Measurements from ENCODE around the gene CDYL.

DNA sequence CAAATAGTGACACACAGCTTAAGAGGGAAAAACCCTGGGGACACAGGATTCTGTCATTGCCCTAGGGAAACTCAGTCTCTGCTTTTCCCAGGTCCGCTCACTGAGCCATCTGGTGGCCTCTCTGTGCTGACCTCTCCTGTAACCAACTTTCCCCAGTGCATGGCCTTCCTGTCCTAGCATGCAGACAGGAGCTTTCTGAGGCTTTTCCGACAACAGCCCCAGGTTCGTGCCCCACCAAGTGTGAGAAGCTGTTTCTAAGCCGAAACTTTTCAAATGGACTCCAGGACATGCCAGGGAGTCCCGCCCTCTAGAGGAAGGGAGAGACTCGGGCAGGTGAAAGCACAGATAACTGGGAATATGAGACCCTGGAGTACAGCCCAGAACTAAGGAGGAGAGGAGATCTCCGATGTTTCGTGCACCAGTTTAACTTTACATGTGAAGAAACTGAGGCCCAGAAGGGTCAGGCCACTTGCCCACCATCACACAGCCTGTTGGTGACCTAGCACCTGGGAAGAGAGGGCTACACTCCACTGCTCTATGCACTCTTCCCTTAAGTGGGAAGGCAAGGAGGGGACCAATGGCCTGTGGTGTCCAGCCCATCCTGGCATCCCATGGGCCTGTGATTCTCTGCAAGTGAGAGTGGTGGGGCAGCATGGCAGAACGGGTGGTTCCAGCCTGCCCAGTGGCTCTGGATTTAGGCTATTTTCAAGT, 181.5 kb downstream of the CDYL start:
- TF ChIP-seq, protein P1, sequence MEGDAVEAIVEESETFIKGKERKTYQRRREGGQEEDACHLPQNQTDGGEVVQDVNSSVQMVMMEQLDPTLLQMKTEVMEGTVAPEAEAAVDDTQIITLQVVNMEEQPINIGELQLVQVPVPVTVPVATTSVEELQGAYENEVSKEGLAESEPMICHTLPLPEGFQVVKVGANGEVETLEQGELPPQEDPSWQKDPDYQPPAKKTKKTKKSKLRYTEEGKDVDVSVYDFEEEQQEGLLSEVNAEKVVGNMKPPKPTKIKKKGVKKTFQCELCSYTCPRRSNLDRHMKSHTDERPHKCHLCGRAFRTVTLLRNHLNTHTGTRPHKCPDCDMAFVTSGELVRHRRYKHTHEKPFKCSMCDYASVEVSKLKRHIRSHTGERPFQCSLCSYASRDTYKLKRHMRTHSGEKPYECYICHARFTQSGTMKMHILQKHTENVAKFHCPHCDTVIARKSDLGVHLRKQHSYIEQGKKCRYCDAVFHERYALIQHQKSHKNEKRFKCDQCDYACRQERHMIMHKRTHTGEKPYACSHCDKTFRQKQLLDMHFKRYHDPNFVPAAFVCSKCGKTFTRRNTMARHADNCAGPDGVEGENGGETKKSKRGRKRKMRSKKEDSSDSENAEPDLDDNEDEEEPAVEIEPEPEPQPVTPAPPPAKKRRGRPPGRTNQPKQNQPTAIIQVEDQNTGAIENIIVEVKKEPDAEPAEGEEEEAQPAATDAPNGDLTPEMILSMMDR (IDR thresholded peaks at IDR 0.05; ENCODE audit: low read length), result no peak
- no peak for TF ChIP-seq EZH2 (IDR thresholded peaks at IDR 0.05; ENCODE audit: borderline replicate concordance, low read length)
